HG03442 (cell line): Measurements from ENCODE around the gene OR9Q1.
"Not testable (repeated sequence)": the region's sequence is repeated elsewhere in the genome, so short reads cannot be mapped to it uniquely, and the experiment has no call there.

ENCODE experiments used
- ATAC-seq: cut with Tn5 transposase; IDR thresholded peaks from one replicate; pipeline ENCODE4 v1.9.1; 2021; ENCODE audit warnings: mild to moderate bottlenecking, moderate library complexity; ENCODE audit not compliant: unreplicated experiment

OR9Q1 gene

GRCh38 chr11:58023435-58023931, at the start of gene OR9Q1:
Gene OR9Q1, plus strand, starts transcription at chr11:58023881. Its CDS starts 155,564 bp downstream, at chr11:58179445.
- ATAC-seq: no peak

GRCh38 chr11:57974132-57974531, 49.5 kb upstream of the OR9Q1 start:
- ATAC-seq: no peak

GRCh38 chr11:57974848-57975601, 48.7 kb upstream of the OR9Q1 start:
- no peak for ATAC-seq

- ATAC-seq: no peak
Measured at GRCh38 chr11:57977709-57978108, 46.0 kb upstream of the OR9Q1 start.

GRCh38 chr11:57978686-57979531, 44.8 kb upstream of the OR9Q1 start:
- ATAC-seq: no peak

DNA sequence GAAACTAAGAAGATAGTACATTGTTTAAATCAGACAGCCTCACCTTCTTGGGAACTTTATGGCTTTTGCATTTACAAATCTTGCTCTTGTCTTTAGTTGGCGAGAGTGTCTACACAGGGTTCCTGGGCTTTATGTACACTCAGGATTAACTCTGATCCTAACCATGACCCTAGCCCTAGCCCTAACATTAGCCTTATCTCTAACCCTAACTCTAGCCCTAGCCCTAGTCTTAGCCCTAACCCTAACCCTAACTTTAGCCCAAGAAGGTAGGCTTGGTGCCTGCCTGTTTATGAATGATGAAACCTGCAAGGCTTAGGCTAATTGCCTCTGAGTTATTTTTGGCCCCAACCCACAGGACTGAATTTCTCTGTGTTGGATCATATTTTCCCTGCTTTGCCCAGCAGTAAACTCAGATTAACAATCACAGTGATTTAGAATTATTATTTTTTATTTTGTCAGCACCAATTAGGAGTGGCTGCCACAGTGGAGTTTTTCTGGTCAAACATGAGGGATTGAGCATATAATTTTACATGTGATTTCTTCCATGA, 44.1 kb upstream of the OR9Q1 start:
- no peak for ATAC-seq

GRCh38 chr11:57980201-57980600, 43.5 kb upstream of the OR9Q1 start:
- ATAC-seq: no peak

DNA sequence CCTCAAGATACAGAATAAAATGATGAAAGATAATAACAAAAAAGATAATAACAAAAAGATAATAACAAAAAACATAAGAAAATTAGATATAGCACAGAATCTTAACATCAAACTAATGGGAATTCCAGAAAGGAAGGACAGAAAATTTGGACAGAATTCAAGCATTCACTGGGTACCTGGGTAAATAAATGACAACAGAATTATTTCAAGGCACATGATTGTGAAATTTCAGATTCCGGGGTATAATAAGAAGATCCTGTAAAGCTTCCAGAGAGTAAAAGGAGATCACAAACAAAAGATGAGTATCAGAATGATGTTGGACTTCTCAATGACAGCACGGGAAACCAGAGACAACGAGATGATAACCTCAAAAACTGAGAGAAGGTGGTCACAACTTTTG, 42.1 kb upstream of the OR9Q1 start:
- ATAC-seq: no peak

- ATAC-seq: no peak
Measured at GRCh38 chr11:57982776-57983175, 40.9 kb upstream of the OR9Q1 start.

DNA sequence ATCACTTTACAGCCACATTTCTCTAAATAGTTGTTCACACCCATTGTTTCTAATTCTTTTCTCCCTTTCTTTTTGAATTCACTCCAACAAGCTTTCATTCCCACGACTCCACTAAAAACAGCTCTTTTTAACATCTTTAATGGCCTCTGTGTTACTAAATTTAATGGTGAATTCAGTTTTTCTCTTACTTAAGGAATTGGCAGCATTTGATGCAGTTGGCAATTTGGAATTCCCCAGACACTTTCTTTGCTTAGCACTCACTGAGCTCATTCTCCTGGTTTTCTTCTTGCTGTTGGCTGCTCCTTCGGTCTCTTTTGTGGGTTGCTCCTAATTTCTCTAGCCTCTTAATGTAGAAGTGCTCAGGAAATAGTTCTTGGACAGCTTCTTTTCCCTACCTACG, 40.5 kb upstream of the OR9Q1 start:
- ATAC-seq: no peak

DNA sequence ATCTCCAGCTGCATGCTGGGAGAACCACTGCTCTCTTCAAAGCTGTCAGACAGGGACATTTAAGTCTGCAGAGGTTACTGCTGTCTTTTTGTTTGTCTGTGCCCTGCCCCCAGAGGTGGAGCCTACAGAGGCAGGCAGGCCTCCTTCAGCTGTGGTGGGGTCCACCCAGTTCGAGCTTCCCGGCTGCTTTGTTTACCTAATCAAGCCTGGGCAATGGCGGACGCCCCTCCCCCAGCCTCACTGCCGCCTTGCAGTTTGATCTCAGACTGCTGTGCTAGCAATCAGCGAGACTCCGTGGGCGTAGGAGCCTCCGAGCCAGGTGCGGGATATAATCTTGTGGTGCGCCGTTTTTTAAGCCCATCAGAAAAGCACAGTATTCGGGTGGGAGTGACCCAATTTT, 24.2 kb upstream of the OR9Q1 start:
- not testable (repeated sequence) for ATAC-seq

DNA sequence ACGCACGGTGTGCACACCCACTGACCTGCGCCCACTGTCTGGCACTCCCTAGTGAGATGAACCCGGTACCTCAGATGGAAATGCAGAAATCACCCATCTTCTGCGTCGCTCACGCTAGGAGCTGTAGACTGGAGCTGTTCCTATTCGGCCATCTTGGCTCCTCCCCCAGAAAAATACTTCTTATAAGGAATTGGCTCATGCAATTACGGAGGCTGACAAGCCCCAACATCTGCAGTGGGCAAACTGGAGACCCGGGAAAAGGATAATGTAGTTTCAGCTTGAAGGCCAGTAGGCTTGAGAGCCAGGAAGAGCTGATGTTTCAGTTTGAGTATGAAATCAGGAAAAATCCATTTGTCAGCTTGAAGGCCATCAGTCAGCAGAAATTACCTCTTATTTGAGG, 23.7 kb upstream of the OR9Q1 start:
- ATAC-seq: not testable (repeated sequence)

GRCh38 chr11:58000699-58001098, 23.0 kb upstream of the OR9Q1 start:
- ATAC-seq: no peak

GRCh38 chr11:58003036-58003435, 20.6 kb upstream of the OR9Q1 start:
- no peak for ATAC-seq

GRCh38 chr11:58003591-58003990, 20.1 kb upstream of the OR9Q1 start:
- ATAC-seq: no peak

GRCh38 chr11:58004664-58005063, 19.0 kb upstream of the OR9Q1 start:
- ATAC-seq: no peak

GRCh38 chr11:58006940-58007339, 16.7 kb upstream of the OR9Q1 start:
- ATAC-seq: no peak

GRCh38 chr11:58011771-58012170, 11.9 kb upstream of the OR9Q1 start:
- no peak for ATAC-seq

DNA sequence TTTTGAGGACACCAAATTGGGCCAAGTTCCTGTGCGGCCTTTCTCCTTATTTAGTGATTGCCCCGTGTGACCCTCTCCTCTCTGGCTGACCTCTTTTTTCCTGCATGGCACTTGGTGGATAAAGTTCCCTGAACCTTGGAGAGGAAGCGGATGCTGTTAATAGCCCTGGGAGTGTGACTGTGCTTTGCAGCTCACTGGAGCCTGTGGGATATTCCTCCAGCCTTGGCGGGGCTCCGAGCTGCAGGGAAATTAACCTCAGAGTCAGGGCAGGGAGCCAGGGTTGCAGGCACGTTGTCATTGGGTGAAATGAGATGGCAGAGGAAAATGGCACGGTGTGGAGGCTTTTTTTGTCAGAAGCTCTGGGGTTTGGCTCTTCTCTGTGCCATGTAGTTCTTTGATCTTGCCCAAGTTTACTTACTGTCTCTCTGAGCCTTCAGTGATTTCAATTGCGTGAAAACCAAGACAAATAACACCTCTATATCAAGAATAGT, 965 bp downstream of the OR9Q1 start:
- ATAC-seq: no peak

DNA sequence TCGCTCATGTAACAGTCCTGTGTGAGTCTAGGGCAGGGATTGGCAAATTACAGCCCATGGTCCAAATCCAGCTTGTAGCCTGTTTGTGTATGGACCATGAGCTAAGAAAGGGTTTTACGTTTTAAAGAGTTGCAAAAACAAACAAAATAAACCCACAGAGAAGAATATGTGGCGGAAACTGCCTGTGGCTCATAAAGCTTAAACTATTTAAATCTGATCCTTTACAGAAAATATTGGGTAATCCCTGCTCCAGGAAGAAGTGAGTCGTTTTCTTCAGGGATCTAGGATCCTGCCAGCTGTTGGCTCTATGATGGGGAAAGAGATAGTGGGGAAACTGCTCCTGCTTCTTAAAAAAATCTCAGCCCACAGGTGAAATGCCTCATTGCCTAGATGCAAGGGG, 3.7 kb downstream of the OR9Q1 start:
- ATAC-seq: no peak

DNA sequence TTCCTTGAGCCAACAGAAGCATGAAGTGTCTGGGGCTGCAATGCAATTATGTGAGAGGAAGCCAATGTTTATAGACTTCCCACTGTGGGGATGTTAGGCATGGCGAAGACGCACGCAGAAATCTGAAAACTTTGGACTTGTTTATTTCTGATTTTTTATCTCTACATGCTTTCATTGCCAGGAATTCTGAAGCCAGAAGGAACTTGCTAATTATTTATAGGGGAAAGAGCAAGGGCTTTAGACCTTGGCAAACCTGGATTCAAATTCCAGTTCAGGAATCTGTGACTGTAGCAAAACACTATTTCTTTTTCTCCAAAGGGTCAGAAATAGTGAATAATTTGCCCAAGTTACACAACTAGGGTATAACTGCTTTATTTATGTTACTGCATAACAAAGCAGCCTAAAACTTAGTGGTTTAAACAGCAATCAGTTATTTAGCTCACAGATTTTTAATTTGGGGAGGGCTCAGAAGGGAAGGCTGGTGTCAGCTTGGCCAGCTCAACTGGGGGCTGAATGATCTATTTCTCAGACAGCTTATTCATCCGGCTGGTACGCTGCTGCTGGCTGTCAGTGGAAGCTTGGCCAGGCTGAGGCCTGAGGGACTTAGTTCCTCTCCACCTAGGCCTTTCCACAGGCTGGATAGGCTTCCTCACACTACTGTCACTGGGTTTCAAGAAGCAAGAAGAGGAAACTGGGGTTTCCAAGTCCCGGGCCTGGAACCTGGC, 5.2 kb downstream of the OR9Q1 start:
- ATAC-seq: no peak
